Activated naive CD4-positive, alpha-beta T cell (primary cell): ENCODE measurements around the gene NAGLU.
"Not testable (repeated sequence)": the region's sequence is repeated elsewhere in the genome, so short reads cannot be mapped to it uniquely, and the experiment has no call there.

Experiments
- DNase-seq, 4 experiments: peaks; one replicate each; lab custom pipeline; 2025; lab: John Stamatoyannopoulos, UW

Gene NAGLU

GRCh38 chr17:42521036-42521435 lies 15.0 kb upstream of the NAGLU start:
- no peak for DNase-seq

GRCh38 chr17:42521666-42522262 lies 14.3 kb upstream of the NAGLU start:
- no peak for DNase-seq

GRCh38 chr17:42522263-42522790 lies 13.7 kb upstream of the NAGLU start:
- DNase-seq, result no peak

GRCh38 chr17:42522798-42523278 lies 13.2 kb upstream of the NAGLU start:
- DNase-seq, result no peak

GRCh38 chr17:42525221-42525620 lies 10.8 kb upstream of the NAGLU start:
- no peak for DNase-seq

- DNase-seq, result no peak
These were observed 10.0 kb upstream of the NAGLU start for GRCh38 chr17:42526031-42526444.

DNA sequence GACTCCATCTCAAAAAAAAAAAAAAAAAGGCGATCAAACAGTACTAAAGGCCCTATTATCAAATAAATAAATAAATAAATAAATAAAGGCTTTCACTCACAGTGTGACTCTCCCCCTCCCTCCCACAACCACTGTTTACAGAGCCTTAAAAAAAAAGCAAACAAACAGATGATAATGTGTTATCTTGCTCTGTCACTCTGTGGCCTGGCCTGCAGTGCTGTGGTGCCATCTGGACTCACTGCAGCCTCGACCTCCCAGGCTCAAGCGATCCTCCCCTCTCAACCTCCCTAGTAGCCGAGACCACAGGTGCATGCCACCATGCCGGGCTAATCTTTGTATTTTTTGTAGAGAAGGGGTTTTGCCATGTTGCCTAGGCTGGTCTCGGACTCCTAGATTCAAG lies 8.1 kb upstream of the NAGLU start:
- DNase-seq, result no peak

DNA sequence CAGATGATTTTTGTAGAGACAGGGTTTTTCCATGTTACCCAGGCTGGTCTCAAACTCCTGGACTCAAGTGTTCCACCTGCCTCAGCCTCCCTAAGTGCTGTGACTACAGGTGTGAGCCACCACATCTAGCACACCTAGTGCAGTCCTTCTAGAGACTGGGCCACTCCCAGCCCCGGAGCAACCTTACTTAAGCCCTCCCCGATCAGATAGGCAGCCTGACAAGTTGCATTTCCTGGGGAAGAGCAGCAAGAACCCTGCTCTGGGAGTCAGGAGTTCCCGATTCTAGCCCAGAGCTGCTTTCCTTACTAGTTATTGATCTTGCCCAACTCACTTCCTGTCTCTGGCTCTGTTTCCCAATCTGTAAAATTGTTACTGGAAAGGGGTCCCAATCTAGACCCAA lies 7.0 kb upstream of the NAGLU start:
- no peak for DNase-seq

DNA sequence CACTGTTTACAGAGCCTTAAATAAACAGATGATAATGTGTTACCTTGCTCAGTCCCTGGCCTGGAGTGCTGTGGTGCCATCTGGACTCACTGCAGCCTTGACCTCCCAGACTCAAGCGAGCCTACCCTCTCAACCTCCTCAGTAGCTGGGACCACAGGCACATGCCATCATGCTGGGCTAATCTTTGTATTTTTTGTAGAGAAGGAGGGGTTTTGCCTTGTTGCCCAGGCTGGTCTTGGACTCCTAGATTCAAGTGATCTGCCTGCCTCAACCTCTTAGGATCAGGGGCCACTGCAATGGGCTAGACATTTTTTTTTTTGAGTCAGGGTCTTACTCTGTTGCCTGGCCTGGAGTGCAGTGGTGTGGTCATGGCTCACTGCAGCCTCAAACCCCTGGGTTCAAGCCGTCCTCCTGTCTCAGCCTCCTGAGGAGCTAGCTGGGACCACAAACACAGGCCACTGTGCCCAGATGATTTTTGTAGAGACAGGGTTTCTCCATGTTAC lies 5.0 kb upstream of the NAGLU start:
- no peak for DNase-seq

DNA sequence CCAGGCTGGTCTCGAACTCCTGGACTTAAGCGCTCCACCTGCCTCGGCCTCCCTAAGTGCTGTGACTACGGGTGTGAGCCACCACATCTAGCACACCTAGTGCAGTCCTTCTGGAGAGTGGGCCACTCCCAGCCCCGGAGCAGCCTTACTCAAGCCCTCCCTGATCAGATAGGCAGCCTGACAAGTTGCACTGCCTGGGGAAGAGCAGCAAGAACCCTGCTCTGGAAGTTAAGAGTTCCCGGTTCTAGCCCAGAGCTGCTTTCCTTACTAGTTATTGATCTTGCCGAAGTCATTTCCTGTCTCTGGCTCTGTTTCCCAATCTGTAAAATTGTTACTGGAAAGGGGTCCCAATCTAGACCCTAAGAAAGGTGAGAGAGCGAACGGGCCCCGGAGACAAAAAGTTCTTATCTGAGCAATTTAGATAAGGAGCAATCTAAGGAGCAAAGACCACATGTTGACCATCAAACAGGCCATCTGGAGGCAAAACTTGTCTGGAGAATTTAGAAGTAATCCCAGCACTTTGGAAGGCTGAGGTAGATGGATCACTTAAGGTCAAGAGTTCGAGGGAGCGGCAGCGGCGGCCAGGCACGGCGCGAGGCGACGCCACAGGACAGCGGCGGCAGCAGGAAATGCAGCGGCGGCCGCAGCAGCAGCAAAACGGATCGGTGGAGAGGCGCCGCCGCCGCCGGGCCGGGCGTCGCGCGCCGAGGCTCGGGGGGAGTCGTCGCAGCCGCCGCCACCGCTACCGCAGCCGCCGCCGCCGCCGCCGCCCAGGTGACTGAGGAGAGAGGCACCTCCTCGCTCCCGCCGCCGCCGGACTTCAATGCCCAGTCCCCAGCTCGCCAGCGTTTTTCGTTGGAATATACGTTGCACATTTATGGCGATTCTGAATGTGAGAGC lies 4.3 kb upstream of the NAGLU start:
- peak in 1 of 4 experiments; percentile 30 for DNase-seq

DNA sequence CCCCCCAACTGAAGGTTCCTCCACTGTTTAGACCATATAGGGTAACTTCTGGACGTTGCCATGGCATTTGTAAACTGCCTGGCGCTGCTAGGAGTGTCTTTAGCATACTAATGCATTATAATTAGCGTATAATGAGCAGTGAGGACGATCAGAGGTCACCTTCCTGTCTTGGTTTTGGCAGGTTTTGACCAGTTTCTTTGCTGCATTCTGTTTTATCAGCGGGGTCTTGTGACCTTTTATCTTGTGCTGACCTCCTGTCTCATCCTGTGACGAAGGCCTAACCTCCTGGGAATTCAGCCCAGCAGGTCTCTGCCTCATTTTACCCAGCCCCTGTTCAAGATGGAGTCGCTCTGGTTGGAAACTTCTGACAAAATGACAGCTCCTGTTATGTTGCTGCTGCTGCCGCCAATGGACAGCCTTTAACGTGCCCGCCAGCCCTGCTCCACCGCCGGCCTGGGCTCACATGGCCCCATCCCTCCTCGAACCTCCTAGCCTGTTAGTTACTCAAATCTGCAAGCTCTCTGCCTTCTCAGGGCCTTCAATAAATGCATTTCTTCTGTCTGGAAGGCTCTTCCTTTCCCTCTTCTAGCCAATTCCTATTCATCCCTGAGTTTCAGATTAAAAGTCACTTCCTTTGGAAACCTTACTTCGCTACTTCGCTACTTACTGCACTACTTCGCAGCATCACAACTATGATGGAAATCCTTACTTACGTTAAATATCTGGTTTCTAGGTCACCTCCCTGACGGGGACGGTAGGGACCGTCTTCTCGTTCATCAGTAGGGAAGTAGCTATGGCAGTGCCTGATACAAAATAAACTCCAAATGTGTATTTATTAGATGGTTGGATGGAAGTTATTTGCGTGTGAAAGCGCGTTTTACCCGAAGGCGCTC lies 640 bp upstream of the NAGLU start:
- DNase-seq, result no peak

- peak in 3 of 4 experiments; percentile 34 to 60 (median 43) for DNase-seq
These were observed 523 bp downstream of the NAGLU start for GRCh38 chr17:42536372-42537155.

DNA sequence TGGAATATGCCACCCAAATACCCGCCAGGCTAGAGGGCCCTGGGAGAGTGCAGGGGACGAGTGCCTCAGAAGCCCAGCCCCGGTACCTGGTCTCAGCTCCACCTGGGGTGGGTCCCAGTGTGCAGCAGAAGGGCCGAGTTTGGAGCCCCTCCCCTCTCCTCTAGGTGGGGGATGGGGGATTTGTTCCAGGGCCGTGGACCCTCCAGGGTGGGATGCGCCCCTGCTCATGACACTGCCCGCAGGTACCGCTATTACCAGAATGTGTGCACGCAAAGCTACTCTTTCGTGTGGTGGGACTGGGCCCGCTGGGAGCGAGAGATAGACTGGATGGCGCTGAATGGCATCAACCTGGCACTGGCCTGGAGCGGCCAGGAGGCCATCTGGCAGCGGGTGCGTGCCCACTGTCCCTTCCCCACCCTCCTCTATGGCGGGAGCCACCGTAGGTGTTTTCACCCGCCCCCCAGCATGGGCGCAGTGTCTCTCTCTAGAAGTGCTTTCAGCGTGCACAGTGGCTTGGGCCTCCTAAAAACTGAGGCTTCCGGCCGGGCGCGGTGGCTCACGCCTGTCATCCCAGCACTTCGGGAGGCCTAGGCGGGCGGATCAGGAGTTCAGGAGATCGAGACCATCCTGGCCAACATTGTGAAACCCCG lies 1.2 kb downstream of the NAGLU start:
- no peak for DNase-seq

GRCh38 chr17:42537826-42538451 lies 1.9 kb downstream of the NAGLU start:
- DNase-seq, result no peak

DNA sequence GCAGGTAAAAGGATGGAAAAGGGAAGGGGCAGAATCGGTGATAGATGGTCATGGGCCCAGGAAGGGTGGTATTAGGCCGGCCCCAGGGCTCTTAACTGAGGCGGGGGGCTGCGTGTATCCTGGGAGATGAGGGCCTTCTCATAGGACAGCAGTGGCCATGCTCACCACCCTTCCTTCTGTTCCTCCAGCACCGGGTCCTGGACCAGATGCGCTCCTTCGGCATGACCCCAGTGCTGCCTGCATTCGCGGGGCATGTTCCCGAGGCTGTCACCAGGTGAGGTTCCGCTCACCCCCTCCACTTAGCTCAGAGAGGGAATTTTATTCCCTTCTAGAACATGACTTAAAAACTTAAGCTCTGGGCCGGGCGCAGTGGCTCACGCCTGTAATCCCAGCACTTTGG lies 2.4 kb downstream of the NAGLU start:
- DNase-seq, result no peak

- DNase-seq, result not testable (repeated sequence)
These were observed 4.5 kb downstream of the NAGLU start for GRCh38 chr17:42540558-42540957.

- no peak for DNase-seq
These were observed 5.2 kb downstream of the NAGLU start for GRCh38 chr17:42541041-42541833.

GRCh38 chr17:42543190-42544079 lies 7.4 kb downstream of the NAGLU start:
- no peak for DNase-seq
